Measurements from ENCODE around the gene SLC7A5. TPM values are rescaled to one million over a fixed set of nuclear protein-coding genes. Genes with fewer than 3 reads are reported as not detected.
"Not testable (repeated sequence)": the region's sequence is repeated elsewhere in the genome, so short reads cannot be mapped to it uniquely, and the experiment has no call there.

The SLC7A5 gene
- polyA plus RNA-seq, 4 donors, result 2.9 to 14.9 (median 5.2) TPM

DNA sequence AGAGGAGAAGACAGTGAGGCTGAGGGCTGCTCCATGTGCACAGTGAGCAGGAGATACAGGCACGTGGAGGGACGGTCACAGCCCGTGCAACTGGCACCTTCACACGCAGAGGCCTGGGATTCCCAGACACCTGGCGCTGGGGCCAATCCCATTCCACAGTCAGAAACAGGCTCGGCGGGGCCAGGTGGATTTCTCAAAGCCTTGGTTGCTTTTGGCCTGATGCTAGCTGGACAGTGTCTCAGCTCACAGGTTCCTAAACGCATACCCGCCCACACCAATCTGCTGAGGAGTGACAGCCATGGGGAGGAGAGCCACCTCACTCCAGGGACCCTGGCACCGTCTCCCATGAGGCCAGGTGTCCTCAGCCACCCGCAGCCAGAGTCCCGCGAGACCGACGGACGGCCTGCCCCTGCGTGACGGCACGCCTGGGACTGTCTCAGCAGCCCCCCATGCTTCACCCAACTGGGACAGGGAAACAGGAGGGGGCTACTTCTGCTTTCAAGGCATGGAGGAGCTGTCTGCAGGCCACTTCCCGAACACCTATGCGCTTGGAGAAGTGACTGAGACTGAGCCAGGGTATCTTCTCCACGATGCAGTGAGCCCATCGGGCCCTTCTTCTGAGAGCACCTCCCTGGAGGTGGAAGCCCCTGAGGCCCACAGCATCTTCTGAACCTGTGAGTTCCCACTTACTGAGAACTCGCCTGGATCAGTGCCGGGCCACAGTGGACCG lies 6.5 kb downstream of the SLC7A5 start:
- DNase-seq (ENCODE audit: low read depth in 4 of 4, low spot score in 2 of 4), result not testable (repeated sequence)

DNA sequence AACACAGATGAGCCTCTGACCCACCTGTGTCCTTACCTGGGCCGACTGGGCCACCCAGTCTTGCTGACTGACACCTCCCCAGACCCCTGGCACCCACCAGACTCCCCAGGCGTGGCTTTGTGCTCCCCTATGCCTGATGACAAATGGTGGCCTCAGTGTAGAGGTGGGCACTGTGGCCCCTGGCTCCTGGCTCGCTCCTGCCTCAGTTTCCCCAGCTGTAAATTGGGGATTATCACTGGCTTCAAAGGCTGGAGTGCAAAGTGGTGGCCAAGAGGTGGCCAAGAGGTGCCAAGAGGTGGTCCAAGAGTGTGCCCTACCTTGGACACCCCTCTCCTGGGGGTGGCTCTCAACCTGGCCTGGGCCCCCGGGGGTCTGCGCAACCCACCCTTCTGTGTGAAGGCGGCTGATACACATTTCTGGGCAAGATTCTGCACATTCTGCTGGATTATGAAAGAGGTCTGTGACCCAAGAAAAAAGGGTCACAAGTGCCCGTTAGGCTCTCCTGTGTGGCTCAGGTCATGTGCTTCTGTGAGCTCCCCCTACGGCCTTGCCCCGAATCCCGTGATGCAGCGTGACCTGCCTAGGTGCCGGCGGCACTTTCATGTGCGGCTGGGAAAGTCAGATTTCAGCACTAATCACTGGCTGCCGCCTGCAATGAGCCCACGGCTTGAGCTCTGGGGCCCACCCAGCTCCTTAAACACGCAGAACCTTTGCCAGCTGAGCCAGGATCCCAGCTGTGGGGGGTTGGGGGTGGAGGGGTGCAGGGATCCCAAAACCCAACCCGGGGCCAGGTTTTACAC lies 7.8 kb downstream of the SLC7A5 start:
- not testable (repeated sequence) for DNase-seq (ENCODE audit: low read depth in 4 of 4, low spot score in 2 of 4)

DNA sequence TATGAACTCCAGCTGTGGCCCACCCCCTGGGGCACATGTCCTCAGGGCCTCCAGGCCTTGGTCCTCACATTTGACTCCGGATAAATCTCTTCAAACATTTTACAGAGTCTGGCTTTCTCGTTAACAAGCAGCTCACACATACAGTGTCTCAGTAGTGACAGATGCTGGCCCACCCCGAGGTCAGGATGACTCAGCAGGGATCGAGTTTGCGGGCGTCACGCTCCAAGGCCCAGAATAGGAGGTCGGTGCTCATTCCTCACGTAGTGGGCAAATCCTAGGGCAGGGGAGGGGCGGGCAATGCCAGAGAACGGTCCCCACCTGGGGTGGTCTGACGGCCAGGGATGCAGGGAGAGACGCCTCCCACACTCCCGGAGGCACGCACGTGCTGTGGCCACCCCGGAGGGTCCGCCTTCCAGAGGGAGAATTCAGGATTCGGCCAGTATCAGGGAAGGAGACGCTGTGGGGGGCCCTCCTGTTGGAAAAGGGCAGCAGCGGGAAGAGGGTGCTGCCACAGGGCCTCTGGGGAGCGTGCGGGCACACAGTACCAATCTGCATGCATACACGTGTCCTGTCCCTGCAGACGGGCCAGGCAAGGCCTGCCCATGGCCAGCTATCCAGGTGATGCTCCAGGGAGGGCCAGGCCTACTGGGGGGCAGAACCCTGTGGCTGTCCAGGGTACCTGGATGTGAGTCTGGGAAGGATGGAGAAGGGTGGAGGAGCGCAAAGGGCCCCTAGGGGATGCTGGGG lies 8.6 kb downstream of the SLC7A5 start:
- DNase-seq (ENCODE audit: low read depth in 4 of 4, low spot score in 2 of 4), result no peak

DNA sequence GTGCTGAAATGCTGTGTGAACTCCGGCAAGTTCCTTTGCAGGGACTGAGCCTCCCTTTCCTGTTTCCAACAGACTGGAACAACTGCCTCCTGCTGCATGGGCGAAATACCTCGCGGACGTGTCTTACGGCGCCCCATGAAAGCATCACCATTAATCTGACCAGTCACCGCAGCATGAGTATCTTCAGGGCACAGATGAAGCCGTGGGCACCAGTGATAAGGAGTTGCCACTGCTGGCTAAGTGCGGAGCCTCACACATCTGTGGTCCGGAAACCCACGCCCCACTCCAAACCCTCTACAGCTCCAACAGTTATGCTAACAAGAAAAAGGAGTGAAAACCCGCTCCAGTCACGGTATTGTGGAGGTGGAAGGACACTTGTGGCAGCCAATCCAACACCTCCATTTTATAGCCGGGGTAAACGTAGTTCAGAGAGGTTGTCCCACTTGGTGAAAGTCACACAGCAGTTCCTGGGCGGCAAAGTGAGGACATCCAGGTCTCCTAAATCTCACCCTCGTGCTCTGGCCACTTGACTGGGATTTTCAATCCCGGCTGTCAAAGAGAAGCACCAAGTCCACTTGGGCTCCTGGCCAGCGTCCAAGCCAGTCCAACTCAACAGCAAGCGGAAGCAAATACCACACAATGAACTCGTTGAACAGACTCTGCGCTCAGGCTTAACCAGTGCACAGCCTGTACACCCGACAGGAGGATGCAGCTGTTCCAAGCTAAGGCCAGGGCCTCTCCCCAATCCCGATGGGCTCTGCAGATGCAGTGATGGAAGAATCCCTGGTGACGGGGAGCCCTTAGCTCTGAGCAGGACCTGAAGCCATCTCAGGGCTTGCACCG lies 10.9 kb downstream of the SLC7A5 start:
- DNase-seq (ENCODE audit: low read depth in 4 of 4, low spot score in 2 of 4), result not testable (repeated sequence)

DNA sequence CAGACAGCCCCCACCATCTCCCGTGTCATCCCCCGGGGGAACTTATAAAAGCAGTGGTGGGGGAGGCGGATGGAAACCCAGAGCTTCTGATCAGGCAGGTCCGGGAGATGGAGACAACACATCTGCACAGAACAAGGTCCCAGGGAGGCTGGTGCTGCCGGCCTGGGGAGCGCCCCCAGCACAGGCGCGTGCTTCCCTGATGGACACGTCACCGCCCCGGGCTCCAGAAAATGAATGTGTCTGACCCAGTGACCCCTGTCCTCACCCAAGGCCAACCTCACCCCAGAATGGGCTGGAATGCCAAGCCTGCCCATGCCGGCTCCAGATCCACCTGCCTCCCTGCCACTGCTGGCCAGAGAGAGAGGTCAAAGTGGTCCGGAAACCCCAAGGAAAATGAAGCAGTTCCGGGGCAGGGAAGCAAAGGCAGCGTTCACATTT lies 12.5 kb downstream of the SLC7A5 start:
- no peak for DNase-seq (ENCODE audit: low read depth in 4 of 4, low spot score in 2 of 4)

DNA sequence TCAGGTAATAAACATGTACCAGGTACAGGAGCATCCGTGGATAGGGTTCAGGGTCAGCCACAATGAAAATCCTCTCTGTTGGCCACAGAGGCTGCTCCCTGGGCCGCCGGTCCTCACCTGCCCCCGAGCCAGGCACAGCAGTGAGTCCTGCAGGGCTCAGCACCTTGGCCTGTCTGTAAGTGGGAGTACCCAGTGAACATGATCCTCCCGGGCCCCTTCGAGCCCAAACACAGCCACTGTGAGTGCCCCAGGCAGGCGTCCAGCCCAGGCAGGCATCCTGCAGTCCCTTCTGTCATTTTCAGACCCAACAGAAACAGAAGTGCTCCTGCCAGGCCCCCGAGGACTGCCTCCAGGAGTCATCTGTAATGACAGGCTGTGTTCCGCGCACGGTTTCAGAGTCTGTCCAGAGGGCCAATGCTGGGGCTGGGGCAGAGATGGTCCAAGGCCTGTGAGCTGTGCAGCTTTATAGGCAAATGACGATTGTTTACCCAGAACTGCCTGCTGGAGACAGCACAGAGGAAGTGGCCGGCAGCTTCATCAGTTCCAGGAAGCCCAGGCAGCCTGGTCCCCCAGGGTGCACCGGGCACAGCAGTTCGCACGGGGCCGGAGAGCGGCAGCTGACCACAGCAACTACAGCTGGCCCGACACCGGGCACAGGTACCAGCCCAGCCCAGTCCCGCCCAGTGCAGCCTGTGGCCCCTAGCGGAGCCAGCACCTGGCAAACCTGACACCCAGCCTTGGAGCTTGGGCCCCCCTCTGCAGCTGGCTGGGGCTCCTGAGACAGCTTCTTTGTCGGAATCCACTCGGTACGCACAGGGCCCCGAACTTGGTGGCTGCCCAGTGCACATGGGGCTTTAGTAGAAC lies 13.2 kb downstream of the SLC7A5 start:
- DNase-seq (ENCODE audit: low read depth in 4 of 4, low spot score in 2 of 4), result no peak

DNA sequence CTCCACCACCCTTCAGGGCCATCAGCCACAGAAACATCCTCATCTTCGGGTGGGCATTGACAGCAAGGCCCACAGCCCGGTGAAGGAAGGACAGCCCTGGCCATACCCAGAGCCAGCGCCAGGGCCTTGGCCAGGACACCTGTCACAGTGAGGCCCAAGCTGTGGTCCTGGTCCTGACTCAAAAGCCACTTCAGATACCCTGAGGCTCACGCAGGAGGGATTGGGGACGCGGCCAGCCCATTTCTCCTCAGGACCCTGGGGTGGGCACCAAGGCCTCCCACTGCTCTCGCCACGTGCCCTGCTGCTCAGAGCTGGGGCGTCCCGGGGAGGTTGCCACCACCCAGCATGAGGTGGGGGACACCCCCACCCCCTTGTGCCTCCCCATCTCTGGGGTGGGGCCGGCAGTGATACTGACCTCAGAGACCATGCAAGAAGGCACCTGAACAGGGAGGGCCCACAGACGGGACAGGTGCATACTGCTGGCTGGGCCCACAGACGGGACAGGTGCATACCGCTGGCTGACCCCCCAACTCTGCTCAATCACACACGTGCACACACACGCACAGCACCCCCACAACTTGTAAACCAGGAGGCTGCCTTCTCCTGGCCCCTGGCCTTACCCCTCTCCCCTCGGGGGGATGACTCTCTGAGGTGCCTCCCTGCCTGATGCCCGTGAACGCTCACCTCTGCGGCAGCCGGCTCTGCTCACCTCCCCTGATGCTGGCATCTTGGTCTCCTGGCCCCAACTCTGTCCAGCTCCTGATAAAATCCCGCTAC lies 14.2 kb downstream of the SLC7A5 start:
- DNase-seq (ENCODE audit: low read depth in 4 of 4, low spot score in 2 of 4), result no peak

DNA sequence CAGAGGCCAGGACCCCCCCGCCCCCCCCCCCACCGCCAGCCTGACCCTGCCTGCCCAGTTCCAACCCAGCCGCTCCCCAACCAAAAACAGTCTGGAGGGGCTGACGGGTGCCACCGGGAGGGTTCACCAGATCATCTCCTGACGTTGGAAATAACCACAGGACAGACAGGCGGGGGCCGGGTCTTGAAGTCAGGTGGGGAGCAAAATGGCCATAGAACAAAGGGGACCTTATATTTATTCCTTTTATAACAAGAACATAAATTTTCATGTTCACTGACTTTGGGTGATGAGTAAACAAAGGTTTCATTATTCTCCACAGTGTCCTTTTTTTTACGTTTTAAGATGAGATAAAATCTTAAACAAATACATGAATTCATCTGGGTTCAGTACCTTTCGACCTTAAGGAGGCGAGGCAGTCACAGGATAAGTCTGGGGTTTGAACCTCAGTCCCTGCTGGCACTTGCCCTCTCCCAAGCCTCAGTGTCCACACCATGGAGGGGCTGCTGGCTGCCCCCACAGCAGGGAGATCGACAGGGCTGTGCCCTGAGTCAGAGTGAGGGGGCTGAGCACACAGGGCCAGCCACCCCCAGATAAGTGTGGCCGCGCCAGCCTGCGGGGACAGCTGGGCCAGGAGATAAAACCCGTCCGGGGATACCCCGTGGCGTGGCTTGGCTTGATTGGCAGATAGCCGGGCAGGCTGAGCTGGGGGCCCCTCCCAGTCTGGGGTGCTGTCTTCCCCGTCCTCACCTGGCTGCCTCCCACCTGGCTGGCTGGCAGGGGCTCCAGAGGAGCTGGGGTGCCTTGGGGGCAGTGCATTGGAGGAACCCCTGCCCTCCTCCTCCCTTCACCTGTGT lies 15.0 kb downstream of the SLC7A5 start:
- DNase-seq (ENCODE audit: low read depth in 4 of 4, low spot score in 2 of 4), result no peak

DNA sequence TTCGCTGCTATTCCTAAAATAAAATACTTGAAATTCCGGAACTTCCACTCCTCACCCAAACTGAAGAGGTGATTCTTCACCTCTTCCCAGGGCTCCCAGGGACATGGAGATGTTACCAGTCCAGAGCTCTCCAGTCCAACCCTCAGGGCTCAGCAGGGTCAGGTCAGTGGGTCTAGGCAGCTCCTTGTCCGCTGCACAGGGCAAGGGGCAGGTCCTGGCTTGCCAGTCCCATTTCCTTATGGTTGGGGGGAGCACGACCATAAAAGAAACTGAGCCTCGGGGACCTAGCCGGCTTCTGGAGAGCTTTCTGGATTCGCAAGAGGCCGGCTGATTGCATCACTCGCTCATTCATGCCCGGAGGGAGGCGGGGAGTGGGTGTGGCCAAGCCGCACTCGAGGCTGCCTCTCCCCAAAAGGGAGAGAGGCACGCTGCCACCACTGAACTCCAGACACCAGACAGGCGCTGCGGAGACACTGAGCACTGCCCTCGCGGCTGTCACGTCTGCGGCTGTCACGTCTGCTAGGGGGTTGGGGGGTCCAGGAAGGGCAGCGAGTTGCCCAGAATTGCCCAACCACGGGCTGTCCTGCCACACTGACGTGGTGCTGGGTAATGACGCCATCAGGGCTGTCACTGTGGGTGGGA lies 15.8 kb downstream of the SLC7A5 start:
- no peak for DNase-seq (ENCODE audit: low read depth in 4 of 4, low spot score in 2 of 4)

DNA sequence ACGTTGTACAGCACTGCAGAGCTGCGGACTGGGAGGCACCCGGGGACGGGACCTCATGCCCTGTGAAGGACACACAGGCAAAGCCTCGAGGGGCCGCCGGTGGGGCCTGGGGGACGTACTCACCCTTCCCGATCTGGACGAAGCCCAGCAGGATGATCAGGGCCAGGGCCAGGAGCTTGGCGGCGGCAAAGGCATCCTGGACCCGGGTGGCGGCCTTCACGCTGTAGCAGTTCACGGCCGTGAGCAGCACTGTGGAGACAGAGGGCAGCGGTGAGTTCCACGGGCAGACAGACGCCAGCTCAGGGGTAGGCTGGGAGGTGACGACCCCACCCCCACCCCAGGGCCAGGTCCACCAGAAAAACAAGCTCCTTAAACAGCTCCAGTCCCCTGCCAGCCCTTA lies 17.7 kb downstream of the SLC7A5 start:
- DNase-seq (ENCODE audit: low read depth in 4 of 4, low spot score in 2 of 4), result no peak

DNA sequence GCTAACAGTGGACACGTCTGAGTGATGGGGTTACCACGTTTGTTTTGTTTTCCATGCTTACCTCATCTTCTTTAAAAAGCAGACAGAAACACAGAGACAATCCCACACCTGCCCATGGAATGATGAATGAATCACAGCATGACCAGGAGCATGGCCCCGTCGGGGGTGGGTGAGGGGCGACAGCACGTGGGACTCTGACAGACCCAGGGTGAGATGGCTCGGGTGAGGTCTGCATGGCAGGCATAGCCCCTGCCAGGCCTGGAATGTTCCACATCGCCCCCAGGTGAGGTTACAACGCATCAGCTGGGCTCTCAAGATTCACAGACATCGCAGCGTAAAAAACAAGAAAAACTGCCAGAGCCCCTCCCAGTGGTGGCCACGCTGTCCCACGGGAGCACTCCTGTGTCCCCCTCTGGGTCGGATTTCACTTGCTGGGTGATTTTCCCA lies 18.1 kb downstream of the SLC7A5 start:
- no peak for DNase-seq (ENCODE audit: low read depth in 4 of 4, low spot score in 2 of 4)

DNA sequence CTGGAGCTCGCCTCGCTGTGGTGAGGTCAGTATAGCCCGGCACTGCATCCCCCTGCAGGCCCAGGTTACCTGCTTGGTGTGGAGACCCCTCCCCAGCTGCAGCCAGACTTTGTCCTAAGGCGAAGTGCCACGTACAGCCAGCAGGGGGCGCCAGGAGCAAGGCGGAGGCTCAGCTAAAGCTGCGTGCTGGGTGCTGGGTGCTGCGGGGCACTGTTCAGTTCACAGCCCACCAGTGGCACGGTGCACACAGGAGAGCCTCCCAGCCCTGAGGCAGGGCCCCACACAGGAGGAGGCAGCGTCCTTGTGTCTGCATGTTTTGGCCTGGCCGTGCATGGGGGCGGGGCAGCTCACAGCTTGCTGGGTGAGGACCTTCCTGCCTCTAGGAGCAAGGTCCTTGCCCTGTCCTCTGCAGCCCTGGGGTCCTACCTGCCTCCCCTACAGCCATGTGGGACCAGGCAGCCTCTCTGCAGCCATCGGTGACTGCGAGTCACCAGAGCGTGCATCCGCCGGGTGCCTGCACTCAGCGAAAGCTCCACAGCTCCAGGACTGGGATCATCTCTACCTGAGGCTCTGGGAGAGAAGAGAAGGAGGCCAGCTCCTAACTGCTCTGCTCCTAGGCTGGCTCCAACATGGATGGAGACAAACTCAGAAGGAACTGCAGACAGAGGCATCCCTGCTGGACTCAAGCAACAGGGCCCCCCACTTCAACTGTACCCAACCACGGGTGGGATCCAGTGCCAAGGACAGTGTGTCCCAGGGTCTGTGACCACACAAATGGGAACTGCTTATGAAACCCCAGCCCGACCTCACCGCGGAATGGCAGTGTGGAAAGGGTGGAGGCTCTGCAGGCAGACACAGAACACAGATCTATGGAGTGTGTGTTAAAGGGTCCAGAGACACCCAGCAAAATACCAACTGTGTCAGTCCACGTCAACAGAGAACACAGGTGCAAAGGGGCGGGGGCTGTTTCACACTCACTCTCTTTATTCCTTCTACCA lies 19.0 kb downstream of the SLC7A5 start:
- no peak for DNase-seq (ENCODE audit: low read depth in 4 of 4, low spot score in 2 of 4)

DNA sequence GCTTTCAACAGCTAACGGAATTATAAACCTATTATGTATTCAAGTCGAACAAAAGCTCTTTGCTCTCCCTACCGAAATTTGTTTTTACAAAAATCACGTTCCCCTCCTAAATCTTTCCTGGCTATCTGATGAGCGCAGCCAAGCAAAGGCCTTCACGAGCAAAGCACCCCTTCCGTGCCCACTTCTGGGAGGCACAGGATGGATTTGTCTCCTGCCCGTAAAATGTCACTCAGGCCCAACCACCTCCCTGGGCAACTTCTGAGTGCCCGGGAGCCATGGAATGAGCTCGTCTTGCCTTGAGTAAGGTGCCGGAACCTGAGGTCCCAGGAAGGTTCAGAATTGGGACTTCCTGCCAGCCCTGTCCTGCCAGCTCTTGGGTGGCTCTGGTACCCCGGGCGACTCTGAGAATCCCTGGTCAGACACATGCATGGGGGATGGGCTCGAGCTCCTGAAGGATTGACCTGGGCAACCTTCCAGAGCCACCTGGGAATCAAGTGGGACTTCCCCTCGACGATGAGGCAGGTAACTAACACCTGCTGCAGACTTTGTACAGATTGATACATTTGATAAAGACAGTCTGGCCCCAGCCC lies 19.8 kb downstream of the SLC7A5 start:
- no peak for DNase-seq (ENCODE audit: low read depth in 4 of 4, low spot score in 2 of 4)

DNA sequence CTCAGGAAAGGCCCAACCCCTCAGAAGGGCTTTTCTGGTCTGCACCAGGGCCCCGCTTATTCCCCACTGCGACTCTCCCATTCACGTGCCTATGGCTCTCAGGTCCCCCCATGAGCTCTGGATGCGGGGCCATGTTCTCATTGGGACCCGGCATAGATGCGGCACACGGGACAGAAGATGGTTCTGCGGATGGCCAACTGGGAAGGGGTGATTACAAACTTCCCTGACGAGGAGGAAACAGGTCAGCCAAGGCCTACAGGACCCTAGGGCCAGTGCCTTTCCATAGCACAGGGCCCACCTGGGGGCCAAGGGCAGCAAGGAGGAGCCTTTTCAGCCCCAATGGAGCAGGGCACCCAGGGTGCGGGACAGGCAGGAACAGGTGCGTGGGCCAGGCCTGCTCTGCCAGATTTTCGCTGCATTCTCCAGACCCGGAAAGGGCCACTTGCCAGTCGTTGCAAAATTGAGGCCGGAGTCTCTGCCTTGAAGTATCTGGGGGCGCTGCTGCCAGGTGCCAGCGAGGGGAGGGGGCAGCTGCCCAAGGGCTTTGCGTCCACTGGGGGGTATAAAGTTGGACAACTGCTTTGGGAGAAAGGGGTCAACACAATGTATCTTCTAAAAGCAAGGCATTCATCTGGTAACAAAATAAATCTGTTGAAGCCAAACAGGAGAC lies 20.5 kb downstream of the SLC7A5 start:
- no peak for DNase-seq (ENCODE audit: low read depth in 4 of 4, low spot score in 2 of 4)

Data from left renal cortex interstitium (tissue), 4 donors.